Measurements from ENCODE around the gene CELA3B.

DNA sequence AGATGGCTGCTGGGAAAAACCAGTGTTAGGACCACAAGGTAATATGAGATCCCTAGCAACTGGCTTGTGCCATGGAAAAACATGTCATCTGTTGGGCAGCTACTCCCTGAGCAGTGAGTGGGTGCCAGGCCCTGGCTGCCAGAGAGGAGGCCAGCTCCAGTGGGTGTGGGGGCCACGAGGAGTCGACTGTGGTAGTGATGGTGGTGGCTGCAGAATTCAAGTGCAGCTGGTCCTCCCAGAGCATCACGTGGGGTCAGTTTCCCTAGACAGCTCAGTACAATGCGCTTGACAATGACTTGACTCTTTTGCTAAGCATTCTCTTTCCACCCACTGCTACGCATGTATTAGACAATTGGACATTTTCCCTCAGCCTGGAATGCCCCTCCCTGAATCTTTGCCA, 61.2 kb downstream of the CELA3B start:
- TF ChIP-seq, protein P1, sequence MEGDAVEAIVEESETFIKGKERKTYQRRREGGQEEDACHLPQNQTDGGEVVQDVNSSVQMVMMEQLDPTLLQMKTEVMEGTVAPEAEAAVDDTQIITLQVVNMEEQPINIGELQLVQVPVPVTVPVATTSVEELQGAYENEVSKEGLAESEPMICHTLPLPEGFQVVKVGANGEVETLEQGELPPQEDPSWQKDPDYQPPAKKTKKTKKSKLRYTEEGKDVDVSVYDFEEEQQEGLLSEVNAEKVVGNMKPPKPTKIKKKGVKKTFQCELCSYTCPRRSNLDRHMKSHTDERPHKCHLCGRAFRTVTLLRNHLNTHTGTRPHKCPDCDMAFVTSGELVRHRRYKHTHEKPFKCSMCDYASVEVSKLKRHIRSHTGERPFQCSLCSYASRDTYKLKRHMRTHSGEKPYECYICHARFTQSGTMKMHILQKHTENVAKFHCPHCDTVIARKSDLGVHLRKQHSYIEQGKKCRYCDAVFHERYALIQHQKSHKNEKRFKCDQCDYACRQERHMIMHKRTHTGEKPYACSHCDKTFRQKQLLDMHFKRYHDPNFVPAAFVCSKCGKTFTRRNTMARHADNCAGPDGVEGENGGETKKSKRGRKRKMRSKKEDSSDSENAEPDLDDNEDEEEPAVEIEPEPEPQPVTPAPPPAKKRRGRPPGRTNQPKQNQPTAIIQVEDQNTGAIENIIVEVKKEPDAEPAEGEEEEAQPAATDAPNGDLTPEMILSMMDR (conservative IDR thresholded peaks at IDR 0.05; ENCODE audit: low read depth, low read length) = no peak
- no peak for TF ChIP-seq EZH2 (IDR thresholded peaks at IDR 0.05; ENCODE audit: borderline replicate concordance, low read depth, low read length, poor library complexity, severe bottlenecking)

Measured in A673 (cell line).